Neutrophil (primary cell): Measurements from ENCODE around the gene PRDM5.

Experiments
- H3K27ac ChIP-seq: fragments of 200-600 bp; sonication (generic); 2 replicates; pipeline ENCODE4 v1.5.1; 2016; ENCODE audit warnings: mild to moderate bottlenecking, moderate library complexity
- H3K27me3 ChIP-seq: fragments of 200-600 bp; sonication (generic); 2 replicates; pipeline ENCODE4 v1.6.0; 2016; ENCODE audit warnings: mild to moderate bottlenecking
- H3K36me3 ChIP-seq: fragments of 200-600 bp; sonication (generic); 2 replicates; pipeline ENCODE4 v1.5.1; 2017
- H3K4me1 ChIP-seq, 2 experiments: fragments of 200-600 bp in 1 of 2; sonication (generic) in 1 of 2; 1 replicate in 1 of 2; 2 replicates in 1 of 2; pipeline versions ENCODE4 v1.5.1 to v1.6.1; 2013 to 2016; ENCODE audit warnings: low read depth in 1 of 2, low read length in 1 of 2, mild to moderate bottlenecking in 1 of 2, moderate library complexity in 1 of 2; ENCODE audit not compliant: control insufficient read depth in 1 of 2, insufficient read depth in 1 of 2
- H3K4me3 ChIP-seq, 2 experiments: fragments of 200-600 bp in 1 of 2; sonication (generic) in 1 of 2; 1 replicate in 1 of 2; 2 replicates in 1 of 2; pipeline ENCODE4 v1.5.1; 2013 to 2016; ENCODE audit warnings: low read depth in 1 of 2, low read length in 1 of 2, mild to moderate bottlenecking in 1 of 2, moderate library complexity in 1 of 2
- H3K9me3 ChIP-seq: fragments of 200-600 bp; sonication (generic); 2 replicates; pipeline ENCODE4 v1.5.1; 2016
- CTCF ChIP-seq: fragments of 200-600 bp; sonication (generic); IDR thresholded peaks from 2 replicates; pipeline ENCODE4 v1.5.1; 2016; ENCODE audit warnings: antibody characterized with exemption

The PRDM5 gene

GRCh38 chr4:120771907-120772306 lies 150.6 kb downstream of the PRDM5 start:
- no peak for TF ChIP-seq CTCF
- Histone ChIP-seq H3K36me3 (peaks cover 6% of the 10 kb centered on the region), H3K4me3 (no peak overlapping the region), H3K27me3 (no peaks in the 10 kb centered on the region), H3K9me3 (no peaks in the 10 kb centered on the region), H3K27ac (no peak overlapping the region), H3K4me1 (peaks cover 29 to 36% of the 10 kb centered on the region in 2 experiments)

DNA sequence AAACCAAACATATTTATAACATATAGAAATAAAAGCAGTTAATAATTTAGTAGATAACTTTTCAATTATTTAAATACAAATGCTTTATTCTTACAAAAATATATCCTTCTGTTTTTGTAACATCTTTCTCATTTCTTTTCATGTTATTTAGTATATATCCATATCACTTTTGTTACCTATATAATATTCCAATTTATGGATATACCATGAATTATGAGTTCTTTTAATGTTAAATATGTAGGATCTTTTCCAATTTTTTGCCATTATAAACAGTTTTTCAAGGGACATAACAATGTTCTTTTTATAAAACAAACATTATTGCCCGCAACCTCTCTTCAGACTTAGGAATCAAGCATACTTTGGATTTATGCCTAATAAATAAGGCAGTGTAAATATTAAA lies 151.6 kb downstream of the PRDM5 start:
- H3K9me3 ChIP-seq: no peaks in the 10 kb centered on the region
- H3K4me1 ChIP-seq: peaks cover 29 to 35% of the 10 kb centered on the region in 2 experiments
- no peaks in the 10 kb centered on the region for H3K27me3 ChIP-seq
- peaks cover 6% of the 10 kb centered on the region for H3K36me3 ChIP-seq
- no peak overlapping the region for H3K4me3 ChIP-seq
- no peak for TF ChIP-seq CTCF
- H3K27ac ChIP-seq: no peak overlapping the region

- no peak for TF ChIP-seq CTCF
- H3K4me3 ChIP-seq: no peak overlapping the region
- H3K27me3 ChIP-seq: no peaks in the 10 kb centered on the region
- H3K27ac ChIP-seq: no peak overlapping the region
- H3K9me3 ChIP-seq: no peaks in the 10 kb centered on the region
- peaks cover 6% of the 10 kb centered on the region for H3K36me3 ChIP-seq
- H3K4me1 ChIP-seq: peaks cover 25% of the 10 kb centered on the region in 2 experiments
Observed at GRCh38 chr4:120769227-120769626, 153.3 kb downstream of the PRDM5 start.

- no peak overlapping the region for H3K4me3 ChIP-seq
- no peak for TF ChIP-seq CTCF
- H3K27me3 ChIP-seq: no peaks in the 10 kb centered on the region
- H3K9me3 ChIP-seq: no peaks in the 10 kb centered on the region
- H3K27ac ChIP-seq: no peak overlapping the region
- H3K4me1 ChIP-seq: no peaks in the 10 kb centered on the region
- H3K36me3 ChIP-seq: peaks cover 8% of the 10 kb centered on the region
Observed at GRCh38 chr4:120765260-120765680, 157.3 kb downstream of the PRDM5 start.

- Histone ChIP-seq H3K27me3 (no peaks in the 10 kb centered on the region), H3K27ac (no peak overlapping the region), H3K9me3 (no peaks in the 10 kb centered on the region), H3K4me3 (no peak overlapping the region), H3K36me3 (peaks cover 12% of the 10 kb centered on the region), H3K4me1 (no peaks in the 10 kb centered on the region)
- no peak for TF ChIP-seq CTCF
Observed at GRCh38 chr4:120763650-120764049, 158.9 kb downstream of the PRDM5 start.

DNA sequence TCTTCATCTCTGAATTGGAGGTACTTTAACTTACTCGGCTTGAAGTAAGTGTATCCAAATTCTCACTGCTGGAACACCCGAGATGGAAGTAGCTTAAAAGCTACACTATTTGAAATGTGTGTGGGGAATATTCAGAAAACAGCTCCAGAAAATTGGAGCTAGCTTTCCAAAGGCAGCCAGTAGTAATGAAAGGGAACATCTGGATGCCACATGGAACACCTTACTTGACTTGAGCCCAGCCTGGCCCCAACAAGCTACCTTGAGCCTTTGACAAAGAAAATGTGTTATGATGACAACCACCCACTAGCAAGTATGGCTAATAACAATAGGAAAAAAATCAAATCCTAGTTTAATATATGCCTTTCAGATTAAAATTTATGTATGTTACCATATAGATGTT lies 161.5 kb downstream of the PRDM5 start:
- no peak for TF ChIP-seq CTCF
- Histone ChIP-seq H3K27ac (no peak overlapping the region), H3K4me3 (no peak overlapping the region), H3K27me3 (no peaks in the 10 kb centered on the region), H3K4me1 (no peaks in the 10 kb centered on the region), H3K9me3 (no peaks in the 10 kb centered on the region), H3K36me3 (peaks cover 6% of the 10 kb centered on the region)
